Kidney (tissue), 14 donors: ENCODE measurements around the gene MKNK2. TPM values are rescaled to one million over a fixed set of nuclear protein-coding genes. Genes with fewer than 3 reads are reported as not detected.

Source experiments
- DNase-seq, 5 donors: peaks; one replicate each; pipeline ENCODE4 v3.0.0-alpha.2; 2013 to 2020
- FAIRE-seq: peaks from 2 replicates; lab custom pipeline; 2012; peaks lifted over from hg19 to GRCh38; lab: Jason Lieb, UNC
- H3K27ac ChIP-seq, 2 donors: one replicate each; pipeline ENCODE4 v1.7.0; 2013; ENCODE audit warnings: low read depth in 2 of 2, low read length in 2 of 2, inconsistent platforms in 1 of 2
- H3K27me3 ChIP-seq: one replicate; pipeline ENCODE4 v1.7.1; 2013; ENCODE audit warnings: low read length, inconsistent platforms; ENCODE audit not compliant: control insufficient read depth, insufficient read depth
- H3K36me3 ChIP-seq, 3 donors: one replicate each; pipeline versions ENCODE4 v1.7.0 to v1.7.1; 2013; ENCODE audit warnings: low read length in 3 of 3, control low read depth in 1 of 3, inconsistent platforms in 1 of 3; ENCODE audit not compliant: insufficient read depth in 3 of 3, control insufficient read depth in 2 of 3
- H3K4me1 ChIP-seq, 3 donors: one replicate each; pipeline versions ENCODE4 v1.7.0 to v1.7.1; 2013; ENCODE audit warnings: low read length in 3 of 3, inconsistent platforms in 1 of 3, low read depth in 1 of 3; ENCODE audit not compliant: control insufficient read depth in 2 of 3, insufficient read depth in 2 of 3
- H3K4me3 ChIP-seq, 3 donors: one replicate each; pipeline versions ENCODE4 v1.7.0 to v1.8.1; 2013; ENCODE audit warnings: low read length in 3 of 3, control low read depth in 1 of 3, inconsistent platforms in 1 of 3
- H3K9ac ChIP-seq, 3 donors: one replicate each; pipeline versions ENCODE4 v1.7.0 to v1.7.1; 2013; ENCODE audit warnings: low read length in 3 of 3, control low read depth in 1 of 3, inconsistent platforms in 1 of 3
- H3K9me3 ChIP-seq, 3 donors: one replicate each; pipeline versions ENCODE4 v1.7.0 to v1.7.1; 2013; ENCODE audit warnings: low read length in 3 of 3, control low read depth in 1 of 3, inconsistent platforms in 1 of 3; ENCODE audit not compliant: control insufficient read depth in 2 of 3, insufficient read depth in 1 of 3
- intact Hi-C: fragments of 100-400 bp; cut with DNase I; formaldehyde crosslinking; loops from one replicate; pipeline ENCODE4 v1.11.1; 2022
- polyA plus RNA-seq: library from polyadenylated mRNA; stranded (reverse); fragments of 350-450 nt; fragmentation: Illumina TruSeq; extraction: RNeasy Lipid Tissue Mini Kit (QIAGEN cat#74804); gene quantifications from one replicate; pipeline ENCODE4 v1.2.3, GENCODE V29; 2014; ENCODE audit warnings: low read depth, low replicate concordance; ENCODE audit not compliant: insufficient read depth
- total RNA-seq: library from RNA; stranded (reverse); fragmentation: NEBNext Ultra II Directional; extraction: Animal tissue kit (Norgen Biotek cat#: 25700); gene quantifications from one replicate; pipeline ENCODE4 v1.2.1, GENCODE V29; 2021
- TF ChIP-seq, protein P1 (sequence below): IDR thresholded peaks from 3 replicates; pipeline ENCODE4 v1.5.1; 2012; ENCODE audit warnings: mild to moderate bottlenecking, moderate library complexity, borderline replicate concordance; ENCODE audit not compliant: insufficient read depth; ENCODE audit errors: extremely low read depth
- donor health status: control.
- donor health status: control.
- donor health status: control.
- donor health status: control.
- donor health status: control.
- donor health status: DM: yes; HTN: yes; CAD: no.
- donor health status: Normal renal cell carcinoma (clear cell type).

MKNK2 gene
- total and polyA plus RNA-seq, 2 donors from 2014 or later = 67.2 to 190 TPM

DNA sequence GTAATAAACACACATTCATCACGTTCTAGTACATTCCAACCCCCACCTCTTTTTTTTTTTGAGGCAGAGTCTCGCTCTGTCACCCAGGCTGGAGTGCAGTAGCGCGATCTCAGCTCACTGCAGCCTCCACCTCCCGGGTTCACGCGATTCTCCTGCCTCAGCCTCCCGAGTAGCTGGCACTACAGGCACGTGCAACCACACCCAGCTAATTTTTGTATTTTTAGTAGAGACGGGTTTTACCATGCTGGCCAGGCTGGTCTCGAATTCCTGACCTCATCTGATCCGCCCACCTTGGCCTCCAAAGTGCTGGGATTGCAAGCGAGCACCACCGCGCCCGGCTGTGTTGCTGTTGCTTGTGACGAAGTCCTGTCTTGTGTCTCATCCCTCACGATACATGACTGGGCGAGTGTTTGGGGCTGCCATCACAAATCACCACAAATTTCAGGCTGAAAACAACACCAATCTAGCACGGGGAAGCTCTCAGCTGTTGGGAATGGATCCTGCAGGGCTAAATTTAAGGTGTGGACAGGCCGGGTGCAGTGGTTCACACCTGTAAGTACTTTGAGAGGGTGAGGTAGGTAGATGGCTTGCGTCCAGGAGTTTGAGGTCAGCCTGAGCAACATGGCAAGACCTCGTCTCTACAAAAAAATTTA is 29.4 kb upstream of the MKNK2 start:
- Histone ChIP-seq H3K9ac (no peak overlapping the region), H3K27me3 (no peaks in the 10 kb centered on the region), H3K36me3 (peaks cover 0 to 14% (median 2%) of the 10 kb centered on the region in 3 donors), H3K27ac (no peak overlapping the region), H3K4me3 (no peak overlapping the region), H3K4me1 (peaks cover 0 to 2% (median 0%) of the 10 kb centered on the region in 3 donors), H3K9me3 (no peaks in the 10 kb centered on the region)
- peak in 1 of 5 donors; percentile 51 for DNase-seq
- TF ChIP-seq, protein P1, sequence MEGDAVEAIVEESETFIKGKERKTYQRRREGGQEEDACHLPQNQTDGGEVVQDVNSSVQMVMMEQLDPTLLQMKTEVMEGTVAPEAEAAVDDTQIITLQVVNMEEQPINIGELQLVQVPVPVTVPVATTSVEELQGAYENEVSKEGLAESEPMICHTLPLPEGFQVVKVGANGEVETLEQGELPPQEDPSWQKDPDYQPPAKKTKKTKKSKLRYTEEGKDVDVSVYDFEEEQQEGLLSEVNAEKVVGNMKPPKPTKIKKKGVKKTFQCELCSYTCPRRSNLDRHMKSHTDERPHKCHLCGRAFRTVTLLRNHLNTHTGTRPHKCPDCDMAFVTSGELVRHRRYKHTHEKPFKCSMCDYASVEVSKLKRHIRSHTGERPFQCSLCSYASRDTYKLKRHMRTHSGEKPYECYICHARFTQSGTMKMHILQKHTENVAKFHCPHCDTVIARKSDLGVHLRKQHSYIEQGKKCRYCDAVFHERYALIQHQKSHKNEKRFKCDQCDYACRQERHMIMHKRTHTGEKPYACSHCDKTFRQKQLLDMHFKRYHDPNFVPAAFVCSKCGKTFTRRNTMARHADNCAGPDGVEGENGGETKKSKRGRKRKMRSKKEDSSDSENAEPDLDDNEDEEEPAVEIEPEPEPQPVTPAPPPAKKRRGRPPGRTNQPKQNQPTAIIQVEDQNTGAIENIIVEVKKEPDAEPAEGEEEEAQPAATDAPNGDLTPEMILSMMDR = no peak
- intact Hi-C loops = no loop called here
- FAIRE-seq = no peak

DNA sequence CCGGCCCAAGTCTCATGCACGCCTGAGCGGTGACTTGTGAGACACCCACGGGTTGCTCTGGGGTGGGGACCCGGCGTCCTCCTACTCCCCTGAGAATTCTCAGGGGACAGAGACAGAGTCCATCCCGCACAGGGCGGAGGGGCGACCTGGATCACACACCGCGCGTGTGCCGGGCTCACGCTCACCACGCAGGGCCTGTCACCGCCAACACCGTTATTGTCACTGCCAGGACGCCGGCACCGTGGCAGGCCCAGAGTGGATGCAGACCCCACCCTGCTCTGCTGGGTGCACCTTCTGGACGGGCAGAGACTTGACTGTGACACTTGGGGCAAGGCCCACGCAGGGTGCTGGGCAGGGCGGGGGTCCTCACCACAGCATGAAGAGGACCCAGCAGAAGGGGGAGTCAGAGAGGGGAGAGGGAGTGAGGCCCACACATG is 28.8 kb upstream of the MKNK2 start:
- Histone ChIP-seq H3K4me1 (peaks cover 0 to 2% (median 0%) of the 10 kb centered on the region in 3 donors), H3K4me3 (no peak overlapping the region), H3K27me3 (no peaks in the 10 kb centered on the region), H3K9me3 (no peaks in the 10 kb centered on the region), H3K36me3 (peaks cover 0 to 18% (median 2%) of the 10 kb centered on the region in 3 donors), H3K9ac (no peak overlapping the region), H3K27ac (no peak overlapping the region)
- TF ChIP-seq, protein P1 = no peak
- FAIRE-seq (no peak), DNase-seq (peak in 1 of 5 donors; percentile 72)
- intact Hi-C loops = no loop called here

- DNase-seq (peak in 1 of 5 donors; percentile 65), FAIRE-seq (no peak)
- H3K27ac ChIP-seq = no peak overlapping the region
- H3K9me3 ChIP-seq = no peaks in the 10 kb centered on the region
- no peak overlapping the region for H3K9ac ChIP-seq
- peaks cover 0 to 18% (median 2%) of the 10 kb centered on the region in 3 donors for H3K36me3 ChIP-seq
- H3K4me3 ChIP-seq = no peak overlapping the region
- TF ChIP-seq, protein P1 = no peak
- intact Hi-C loops = no loop called here
- H3K4me1 ChIP-seq = peaks cover 0 to 2% (median 0%) of the 10 kb centered on the region in 3 donors
- H3K27me3 ChIP-seq = no peaks in the 10 kb centered on the region
These were observed 28.2 kb upstream of the MKNK2 start for GRCh38 chr19:2079076-2079864.
